GM12872 (cell line): ENCODE data around the gene ACMSD.

Experiments
- TF ChIP-seq, protein P1 (sequence below): IDR thresholded peaks from 3 replicates; pipeline ENCODE4 v1.5.1; 2011; ENCODE audit warnings: low read depth, mild to moderate bottlenecking, low read length, moderate library complexity; ENCODE audit not compliant: insufficient read depth

The ACMSD gene

GRCh38 chr2:134839649-134840048 is 1.2 kb downstream of the ACMSD start:
- TF ChIP-seq, protein P1, sequence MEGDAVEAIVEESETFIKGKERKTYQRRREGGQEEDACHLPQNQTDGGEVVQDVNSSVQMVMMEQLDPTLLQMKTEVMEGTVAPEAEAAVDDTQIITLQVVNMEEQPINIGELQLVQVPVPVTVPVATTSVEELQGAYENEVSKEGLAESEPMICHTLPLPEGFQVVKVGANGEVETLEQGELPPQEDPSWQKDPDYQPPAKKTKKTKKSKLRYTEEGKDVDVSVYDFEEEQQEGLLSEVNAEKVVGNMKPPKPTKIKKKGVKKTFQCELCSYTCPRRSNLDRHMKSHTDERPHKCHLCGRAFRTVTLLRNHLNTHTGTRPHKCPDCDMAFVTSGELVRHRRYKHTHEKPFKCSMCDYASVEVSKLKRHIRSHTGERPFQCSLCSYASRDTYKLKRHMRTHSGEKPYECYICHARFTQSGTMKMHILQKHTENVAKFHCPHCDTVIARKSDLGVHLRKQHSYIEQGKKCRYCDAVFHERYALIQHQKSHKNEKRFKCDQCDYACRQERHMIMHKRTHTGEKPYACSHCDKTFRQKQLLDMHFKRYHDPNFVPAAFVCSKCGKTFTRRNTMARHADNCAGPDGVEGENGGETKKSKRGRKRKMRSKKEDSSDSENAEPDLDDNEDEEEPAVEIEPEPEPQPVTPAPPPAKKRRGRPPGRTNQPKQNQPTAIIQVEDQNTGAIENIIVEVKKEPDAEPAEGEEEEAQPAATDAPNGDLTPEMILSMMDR = no peak

DNA sequence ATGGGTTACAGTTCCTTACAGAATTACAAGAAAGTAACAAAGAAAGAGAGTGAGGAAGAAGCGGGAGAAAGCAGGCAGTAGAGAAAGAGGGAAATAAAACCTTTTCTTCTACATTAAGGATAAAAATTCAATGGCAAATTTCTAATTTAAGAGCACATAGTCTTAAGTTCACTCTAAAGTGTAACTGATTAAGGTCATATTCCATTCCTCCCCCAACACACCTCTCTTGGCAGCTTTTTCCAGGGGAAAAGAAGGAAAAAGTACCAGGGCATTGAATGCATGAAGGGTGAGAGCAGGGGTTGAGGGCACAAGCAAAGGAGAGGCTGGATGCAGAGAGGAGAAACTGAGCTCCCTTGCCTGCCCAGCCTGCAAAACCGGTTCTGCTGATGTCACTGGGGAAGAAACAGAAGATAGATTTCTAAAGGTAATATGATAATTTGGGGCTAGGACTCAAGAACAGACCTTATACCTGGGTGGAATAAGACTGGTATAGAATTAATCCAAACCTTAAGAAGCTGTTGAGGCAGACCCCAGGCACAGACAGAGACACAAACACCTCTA is 4.6 kb downstream of the ACMSD start:
- TF ChIP-seq, protein P1 = no peak

DNA sequence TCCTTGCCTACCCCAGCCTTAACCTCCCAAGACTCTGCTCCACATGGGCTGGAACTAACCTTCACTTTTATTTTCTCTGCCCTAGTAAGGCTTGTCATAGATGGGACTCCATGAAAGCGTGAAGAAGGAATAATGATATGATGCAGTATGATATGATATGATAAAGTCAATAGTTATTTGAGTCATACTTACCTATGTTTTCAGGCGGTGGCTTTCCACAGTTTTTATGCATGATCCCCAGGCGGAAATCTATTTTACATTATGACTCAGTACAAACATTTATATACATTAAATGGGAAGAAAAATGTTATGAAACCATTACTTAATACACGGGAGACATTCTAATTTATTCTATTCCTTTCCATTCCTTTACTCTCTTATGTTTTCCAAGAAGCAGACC is 5.6 kb downstream of the ACMSD start:
- TF ChIP-seq, protein P1 = no peak

DNA sequence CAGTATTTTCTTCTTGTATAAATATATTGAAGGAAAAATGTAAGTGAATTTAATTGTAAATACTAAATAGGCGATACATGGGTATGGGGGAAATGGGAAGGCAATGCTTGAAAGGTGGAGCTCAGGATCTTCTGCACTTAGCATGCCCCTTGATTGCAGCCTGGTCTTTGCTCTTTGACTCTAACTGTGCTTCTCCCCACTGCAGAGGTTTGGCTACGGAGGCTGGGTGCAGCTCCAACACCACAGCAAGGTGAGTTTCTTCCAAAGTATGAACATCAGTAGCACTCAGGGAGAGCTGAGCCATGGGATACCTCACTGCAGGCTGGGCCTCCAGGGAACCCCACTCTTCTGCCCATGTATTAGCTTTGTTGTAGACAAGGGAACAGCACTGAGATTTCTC is 6.6 kb downstream of the ACMSD start:
- TF ChIP-seq, protein P1 = no peak

GRCh38 chr2:134845719-134846118 is 7.3 kb downstream of the ACMSD start:
- TF ChIP-seq, protein P1 = no peak

DNA sequence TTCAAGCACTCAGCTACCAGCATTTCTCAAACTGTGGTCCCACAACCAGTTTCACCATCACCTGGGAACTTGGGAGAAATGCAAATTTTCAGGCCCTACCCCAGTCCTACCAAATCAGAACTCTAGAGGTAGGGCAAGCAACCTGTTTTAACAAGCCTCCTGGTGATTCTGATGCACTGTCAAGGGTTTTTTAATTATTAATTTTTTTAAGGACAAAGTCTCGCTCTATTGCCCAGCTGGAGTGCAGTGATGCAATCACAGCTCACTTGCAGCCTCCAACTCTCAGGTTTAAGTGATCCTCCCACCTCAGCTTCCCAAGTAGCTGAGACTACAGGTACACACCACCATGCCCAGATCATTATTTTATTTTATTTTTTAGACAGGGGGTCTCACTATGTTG is 7.8 kb downstream of the ACMSD start:
- TF ChIP-seq, protein P1 = no peak

GRCh38 chr2:134852518-134852917 is 14.1 kb downstream of the ACMSD start:
- TF ChIP-seq, protein P1 = no peak
